GM21619 (cell line): Measurements from ENCODE around the gene KRTAP6-3.

ENCODE experiments used
- ATAC-seq: cut with Tn5 transposase; IDR thresholded peaks from one replicate; pipeline ENCODE4 v1.9.1; 2021; ENCODE audit not compliant: unreplicated experiment

KRTAP6-3 gene

GRCh38 chr21:30592140-30592539, at the start of gene KRTAP6-3:
Gene KRTAP6-3 (plus strand): TSS chr21:30592440. CDS start chr21:30592446, 6 bp downstream.
- ATAC-seq, result no peak

DNA sequence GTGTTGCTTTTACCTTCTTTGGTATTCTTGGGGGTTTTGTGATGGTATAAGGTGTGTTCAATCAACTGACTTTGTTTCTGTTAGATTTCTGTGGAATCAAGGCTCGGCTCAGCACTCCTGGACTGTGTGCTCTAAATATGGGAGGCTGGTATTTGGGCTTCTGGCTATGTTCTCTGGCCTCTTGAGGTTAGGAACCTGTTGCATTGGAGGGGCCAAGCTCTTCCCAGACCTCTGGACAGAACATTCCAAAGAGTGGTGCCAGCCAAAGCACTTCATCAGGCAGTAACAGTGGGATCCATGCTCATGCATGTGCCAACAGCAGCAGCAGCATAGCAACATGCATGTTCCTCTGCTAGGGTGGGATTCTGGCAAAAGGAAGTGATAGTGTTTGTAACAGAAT, 39.5 kb upstream of the KRTAP6-3 start:
- no peak for ATAC-seq

GRCh38 chr21:30555095-30555494, 37.1 kb upstream of the KRTAP6-3 start:
- ATAC-seq, result no peak

DNA sequence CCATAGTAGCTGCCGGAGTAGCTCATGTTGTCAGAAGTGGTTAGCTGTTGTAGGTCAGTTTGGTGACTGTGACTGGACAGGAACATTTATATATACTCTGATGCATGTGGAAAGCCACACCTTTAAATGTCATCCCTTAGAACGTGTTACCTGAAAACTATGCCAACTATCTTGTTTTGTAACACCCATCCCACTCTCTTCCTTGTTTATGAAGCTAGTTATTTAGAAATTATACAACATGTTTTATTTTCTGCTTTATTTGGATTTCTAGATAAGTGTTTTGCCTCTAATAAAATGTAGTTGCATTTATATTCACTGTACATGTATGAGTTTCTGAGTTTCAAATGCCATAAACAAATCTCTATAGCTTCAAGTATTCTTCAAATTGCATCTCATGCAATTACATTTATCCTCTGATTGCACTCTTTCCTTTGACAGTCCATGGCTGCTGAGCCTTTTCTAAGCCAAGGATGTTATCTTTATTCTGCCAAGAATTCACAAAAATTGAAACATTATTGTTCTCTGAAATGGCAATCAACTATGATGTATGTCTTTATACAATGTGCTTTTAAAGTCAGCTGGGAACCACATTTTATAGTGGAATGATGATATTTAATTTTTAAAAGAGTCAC, 30.9 kb upstream of the KRTAP6-3 start, which contains the start of gene KRTAP19-7:
Gene KRTAP19-7, minus strand, starts transcription at position 51 of the 632 bp plus-strand sequence. Its CDS starts 25 bp downstream, at position 26.
- no peak for ATAC-seq

- no peak for ATAC-seq
Observed at GRCh38 chr21:30561957-30562356, 30.3 kb upstream of the KRTAP6-3 start.

DNA sequence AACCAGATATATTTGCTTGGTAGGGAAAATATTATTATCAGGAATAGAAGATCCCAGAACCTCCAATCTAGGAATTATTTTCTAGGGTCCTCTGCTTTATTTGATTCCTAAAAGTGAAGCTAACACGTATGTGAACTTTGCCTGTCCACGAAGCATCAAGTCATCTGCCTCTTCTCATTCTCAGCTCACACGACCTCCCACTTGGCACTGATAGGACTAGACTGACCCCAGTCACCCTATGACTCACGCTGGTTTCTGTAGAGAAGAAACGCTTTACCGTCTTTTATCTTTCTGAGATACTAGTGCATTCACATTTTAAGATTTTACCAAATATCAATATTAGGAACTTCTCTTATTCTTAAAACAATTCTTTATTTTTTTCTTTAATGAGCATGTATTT, 29.2 kb upstream of the KRTAP6-3 start:
- ATAC-seq, result no peak

- no peak for ATAC-seq
Observed at GRCh38 chr21:30563630-30564029, 28.6 kb upstream of the KRTAP6-3 start.

GRCh38 chr21:30567617-30568016, 24.6 kb upstream of the KRTAP6-3 start:
- no peak for ATAC-seq

DNA sequence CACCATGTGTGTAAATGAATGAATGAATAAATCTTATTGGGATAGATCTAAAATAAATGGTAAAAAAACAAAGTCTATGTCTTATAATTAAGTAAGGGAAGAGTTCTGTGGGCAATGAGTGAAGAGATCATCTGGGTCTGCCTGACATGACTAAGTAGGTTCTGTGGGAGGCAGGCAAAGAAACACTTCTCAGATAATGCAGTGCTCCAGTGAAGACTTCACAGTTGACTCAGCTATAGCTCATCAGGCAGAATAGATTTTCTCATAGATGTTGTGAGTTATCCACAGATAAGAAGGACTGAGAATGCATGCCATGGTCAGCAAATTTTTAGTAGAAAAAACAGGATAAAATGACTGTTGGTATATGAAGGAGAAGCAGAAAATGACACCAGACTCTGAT, 14.5 kb upstream of the KRTAP6-3 start:
- ATAC-seq, result no peak

- no peak for ATAC-seq
Observed at GRCh38 chr21:30579346-30579745, 12.9 kb upstream of the KRTAP6-3 start.

GRCh38 chr21:30580132-30580531, 12.1 kb upstream of the KRTAP6-3 start:
- no peak for ATAC-seq

- ATAC-seq, result no peak
Observed at GRCh38 chr21:30582870-30583269, 9.4 kb upstream of the KRTAP6-3 start.

GRCh38 chr21:30590297-30590696, 1.9 kb upstream of the KRTAP6-3 start, which contains the start of gene KRTAP22-2:
Gene KRTAP22-2 (minus strand): TSS chr21:30590397.
- no peak for ATAC-seq

DNA sequence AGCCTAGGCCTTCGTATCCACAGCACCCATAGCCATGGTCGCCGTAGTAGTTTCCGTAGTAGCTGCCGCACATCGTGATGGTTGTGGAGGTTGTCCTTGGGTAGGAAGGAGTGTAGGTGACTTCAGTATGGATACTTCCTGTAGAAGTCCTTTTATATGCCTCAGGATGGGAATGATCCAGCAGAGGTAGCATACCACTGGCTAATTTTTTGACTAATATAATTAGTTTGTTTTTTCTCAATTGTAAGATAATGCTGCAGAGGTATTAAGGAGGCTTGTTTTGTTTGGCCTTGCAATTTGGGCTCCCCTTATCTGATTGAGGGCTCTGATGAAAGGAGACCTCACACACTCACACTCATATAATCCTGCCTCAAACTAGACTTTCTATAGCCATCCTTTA, 6.6 kb downstream of the KRTAP6-3 start, which contains the start of gene KRTAP6-2:
Gene KRTAP6-2, minus strand, starts transcription at position 101 of the 400 bp plus-strand sequence. Its CDS starts 28 bp downstream, at position 73.
- no peak for ATAC-seq

DNA sequence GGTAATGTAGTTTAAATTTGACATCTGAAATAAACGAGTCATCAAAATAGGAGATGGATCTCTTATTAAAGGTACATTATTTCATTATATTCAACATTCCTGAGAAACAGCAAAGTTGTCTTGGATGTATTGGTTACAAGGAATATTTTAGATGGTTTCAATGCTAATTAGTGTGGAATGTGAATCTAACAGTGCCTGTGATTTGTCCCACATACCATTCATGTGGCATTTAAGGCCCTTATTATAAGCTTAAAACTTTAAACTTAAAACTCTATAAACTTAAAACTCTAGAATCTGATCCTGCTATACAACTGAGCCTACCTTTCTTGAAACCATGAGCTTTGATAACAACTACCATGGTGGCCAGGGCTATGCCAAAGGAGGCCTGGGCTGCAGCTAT, 8.5 kb downstream of the KRTAP6-3 start, which contains the start of gene KRTAP22-1:
Gene KRTAP22-1, plus strand, starts transcription at position 301 of the 400 bp plus-strand sequence.
- ATAC-seq, result no peak

DNA sequence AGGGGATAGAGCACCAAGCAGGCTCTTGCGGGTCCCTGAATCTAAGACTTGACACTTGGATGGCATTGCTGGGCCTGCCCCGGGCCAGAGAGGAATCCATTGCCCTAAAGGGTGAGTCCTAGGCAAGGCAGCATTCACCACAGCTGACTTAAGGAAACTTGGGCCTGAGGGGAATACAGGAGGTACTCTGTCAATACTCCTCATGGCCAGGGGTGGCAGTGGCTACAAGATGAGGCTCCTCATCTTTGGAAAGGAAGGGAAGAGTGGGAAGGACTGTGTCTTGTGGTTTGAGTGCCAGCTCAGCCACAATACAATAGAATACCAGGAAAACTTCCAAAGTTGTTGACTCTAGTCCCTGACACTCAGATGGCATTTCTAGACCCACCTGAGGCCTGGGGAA, 13.7 kb downstream of the KRTAP6-3 start:
- no peak for ATAC-seq

DNA sequence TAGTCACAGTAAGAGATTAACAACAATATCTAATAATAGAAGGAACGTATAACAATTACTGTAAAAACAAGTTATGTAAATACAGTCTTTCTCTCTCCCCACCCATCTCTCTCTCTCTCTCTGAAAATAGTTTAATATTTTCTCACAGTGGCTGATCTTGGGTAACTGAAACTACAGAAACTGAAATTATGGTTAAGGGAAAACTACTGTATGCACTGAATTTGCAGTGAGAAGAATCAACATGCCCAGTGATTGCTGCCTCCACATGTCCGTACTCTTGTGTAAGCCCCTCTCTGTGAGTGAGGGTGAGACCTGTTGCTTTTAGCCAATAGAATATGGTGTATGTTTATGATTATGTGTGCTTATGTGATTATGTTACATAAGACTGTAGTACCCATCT, 19.9 kb downstream of the KRTAP6-3 start:
- ATAC-seq, result no peak

- no peak for ATAC-seq
Observed at GRCh38 chr21:30613836-30614235, 21.6 kb downstream of the KRTAP6-3 start, which contains the start of gene KRTAP6-1. Gene KRTAP6-1 (minus strand): TSS chr21:30613930. CDS start chr21:30613904, 26 bp downstream.

DNA sequence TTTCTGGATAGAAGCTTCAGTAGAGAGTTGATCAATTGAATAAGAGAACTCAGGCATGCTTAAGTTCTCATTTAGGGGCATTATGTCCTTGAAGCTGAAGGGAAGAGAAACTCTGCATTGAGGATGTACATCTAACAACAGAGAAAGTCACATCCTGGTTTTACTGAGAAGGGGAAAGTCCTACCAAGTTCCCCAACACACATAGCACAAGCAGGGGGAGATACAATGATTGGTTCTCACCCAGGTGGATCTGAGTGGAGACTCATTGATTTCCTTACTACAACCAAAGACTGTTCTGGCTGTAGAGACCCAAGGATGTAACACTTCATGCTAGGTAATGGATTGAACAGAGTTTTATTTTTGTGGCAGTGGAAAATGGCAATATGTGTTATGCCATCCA, 23.0 kb downstream of the KRTAP6-3 start:
- no peak for ATAC-seq

DNA sequence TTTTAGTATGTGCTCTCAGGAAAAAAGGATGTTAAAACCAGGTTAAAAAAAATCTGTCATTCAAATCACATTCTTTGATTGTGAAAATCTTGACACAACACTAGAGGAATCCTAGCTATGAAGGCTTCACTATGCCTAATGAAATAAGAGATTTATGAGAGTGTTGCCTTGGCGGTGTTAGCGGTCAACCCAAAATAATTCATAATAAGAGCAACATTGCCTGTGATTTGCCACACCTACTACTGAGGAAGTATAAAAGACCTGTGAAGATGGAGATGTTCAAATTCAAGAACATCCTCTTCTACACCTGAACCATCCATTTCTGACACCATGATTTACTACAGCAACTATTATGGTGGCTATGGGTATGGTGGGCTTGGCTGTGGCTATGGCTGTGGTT, 23.9 kb downstream of the KRTAP6-3 start, which contains the start of gene KRTAP20-1:
Gene KRTAP20-1, plus strand, starts transcription at position 301 of the 400 bp plus-strand sequence. Its CDS starts 30 bp downstream, at position 331.
- no peak for ATAC-seq

DNA sequence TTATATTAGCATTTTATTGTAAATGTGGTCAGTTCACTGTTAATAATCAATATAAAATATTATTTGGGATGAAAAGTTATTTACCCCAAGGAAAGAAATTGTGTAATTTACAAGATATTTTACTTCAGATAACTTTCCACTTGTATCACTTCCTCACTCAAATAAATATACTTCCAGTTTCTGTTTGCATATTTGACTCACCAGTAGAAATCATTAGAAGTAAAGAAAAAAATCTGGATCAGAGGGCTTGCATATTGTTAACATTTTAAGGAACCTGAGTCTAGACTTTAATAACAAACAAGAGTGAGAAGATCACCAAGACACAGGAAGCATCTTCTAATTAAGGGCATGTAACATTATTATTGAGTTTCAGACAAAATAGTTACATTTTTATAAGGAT, 27.8 kb downstream of the KRTAP6-3 start:
- no peak for ATAC-seq

DNA sequence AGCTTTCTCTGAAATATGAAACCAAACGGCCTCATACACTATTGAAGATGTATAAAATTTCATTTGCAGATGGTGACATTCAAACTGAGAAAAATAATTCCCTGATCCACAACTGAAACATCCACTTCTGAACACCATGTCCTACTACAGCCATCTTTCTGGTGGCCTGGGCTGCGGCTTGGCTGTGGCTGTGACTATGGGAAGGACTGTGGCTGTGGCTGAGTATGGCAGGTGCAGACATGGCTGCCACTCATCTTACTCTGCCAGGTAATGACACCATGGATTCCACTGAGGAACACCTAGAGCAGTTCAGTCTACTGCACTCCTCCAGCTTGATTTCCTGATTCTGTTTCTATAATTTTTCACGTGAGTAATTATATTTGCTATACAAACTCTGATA, 28.3 kb downstream of the KRTAP6-3 start, which contains the start of gene KRTAP20-4:
Gene KRTAP20-4, plus strand, starts transcription at position 106 of the 400 bp plus-strand sequence.
- ATAC-seq, result no peak
